HG02763 (cell line): ENCODE results near the gene ZC3H7A.

Experiments used
- ATAC-seq: cut with Tn5 transposase; IDR thresholded peaks from one replicate; pipeline ENCODE4 v1.9.1; 2021; ENCODE audit warnings: mild to moderate bottlenecking, moderate library complexity; ENCODE audit not compliant: unreplicated experiment

ZC3H7A gene

DNA sequence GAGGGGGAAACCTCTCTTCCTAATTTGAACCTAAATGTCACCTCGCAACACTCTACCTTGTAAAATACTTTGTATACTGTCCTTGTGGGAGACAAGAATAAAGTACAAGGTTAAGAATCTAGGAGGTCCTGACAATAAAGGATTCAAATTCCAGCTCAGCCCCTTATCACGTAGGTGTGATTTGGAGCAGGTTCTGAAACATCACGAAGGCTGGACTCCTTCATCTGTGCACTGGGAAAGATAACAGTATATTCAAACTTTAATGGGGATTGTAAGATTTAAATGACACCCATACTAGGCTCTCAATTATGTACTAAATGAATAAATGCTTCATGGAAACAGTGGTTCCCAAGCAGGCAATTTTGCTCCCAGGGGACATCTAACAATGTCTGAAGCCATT is 56.5 kb downstream of the ZC3H7A start:
- no peak for ATAC-seq

DNA sequence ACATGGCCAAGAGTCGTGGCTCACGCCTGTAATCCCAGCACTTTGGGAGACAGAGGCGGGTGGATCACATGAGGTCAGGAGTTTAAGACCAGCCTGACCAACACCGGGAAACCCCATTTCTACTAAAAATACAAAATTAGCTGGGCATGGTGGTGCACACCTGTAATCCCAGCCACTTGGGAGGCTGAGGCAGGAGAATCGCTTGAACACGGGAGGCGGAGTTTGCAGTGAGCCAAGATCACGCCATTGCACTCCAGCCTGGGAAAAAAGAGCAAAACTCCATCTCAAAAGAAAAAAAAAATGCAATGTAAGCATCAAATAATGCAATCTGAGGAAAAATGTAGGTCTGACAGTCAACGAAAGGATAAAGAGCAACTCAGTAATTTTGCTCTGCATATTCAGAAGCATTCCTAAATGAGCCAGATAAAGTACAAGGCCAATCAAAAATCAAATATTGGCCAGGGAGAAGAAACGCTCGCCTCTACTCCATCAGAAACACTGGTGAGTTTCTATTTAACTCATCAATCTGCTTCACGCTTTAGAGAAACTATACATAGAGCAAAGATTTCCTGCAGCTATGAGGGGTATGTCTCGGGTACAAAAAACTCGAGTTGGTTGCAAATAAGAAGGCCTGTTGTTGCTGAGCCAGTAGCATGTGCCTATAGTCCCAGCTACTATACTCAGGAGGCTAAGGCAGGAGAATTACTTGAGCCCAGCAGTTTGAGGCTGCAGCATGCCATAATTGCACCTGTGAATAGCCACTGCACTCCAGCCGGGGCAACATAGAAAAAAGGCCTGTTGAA is 58.1 kb downstream of the ZC3H7A start:
- no peak for ATAC-seq

DNA sequence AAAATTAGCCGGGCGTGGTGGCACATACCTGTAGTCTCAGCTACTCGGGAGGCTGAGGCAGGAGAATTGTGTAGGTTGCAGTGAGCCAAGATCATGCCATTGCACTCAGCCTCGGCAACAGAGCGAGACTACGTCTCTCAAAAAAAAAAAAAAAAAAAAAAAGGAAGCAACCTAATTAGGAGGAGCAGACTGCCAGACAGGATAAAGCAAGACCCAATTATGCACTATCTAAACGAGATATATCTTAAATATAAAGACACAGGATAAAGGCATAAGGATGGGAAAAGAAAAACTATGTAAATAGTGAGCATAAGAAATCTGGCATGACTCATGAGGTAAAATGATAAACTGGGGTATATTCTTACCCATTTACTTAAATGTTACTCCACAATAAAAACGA is 59.3 kb downstream of the ZC3H7A start:
- no peak for ATAC-seq

DNA sequence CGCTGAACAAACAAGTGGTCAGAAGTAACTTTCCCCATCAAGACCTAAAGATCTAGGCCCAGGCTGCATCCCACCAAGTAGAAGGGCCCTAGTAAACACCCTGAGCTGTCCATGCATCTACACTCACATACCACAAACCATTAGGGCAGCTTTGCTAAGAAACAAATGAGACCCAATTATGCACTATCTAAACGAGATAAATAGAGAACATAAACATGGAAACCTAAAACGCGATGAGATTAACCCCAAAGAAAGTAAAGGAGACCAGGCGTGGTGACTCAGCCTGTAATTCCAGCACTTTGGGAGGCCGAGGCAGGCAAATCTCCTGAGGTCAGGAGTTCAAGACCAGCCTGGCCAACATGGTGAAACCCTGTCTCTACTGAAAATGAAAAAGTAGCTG is 60.2 kb downstream of the ZC3H7A start:
- ATAC-seq = no peak

- no peak for ATAC-seq
These were observed 61.3 kb downstream of the ZC3H7A start for GRCh38 chr16:11735787-11736186.

- no peak for ATAC-seq
These were observed 62.4 kb downstream of the ZC3H7A start for GRCh38 chr16:11734653-11735043.

- ATAC-seq = no peak
These were observed 62.9 kb downstream of the ZC3H7A start for GRCh38 chr16:11734025-11734652.

- ATAC-seq = no peak
These were observed 65.8 kb downstream of the ZC3H7A start for GRCh38 chr16:11731222-11731621.

DNA sequence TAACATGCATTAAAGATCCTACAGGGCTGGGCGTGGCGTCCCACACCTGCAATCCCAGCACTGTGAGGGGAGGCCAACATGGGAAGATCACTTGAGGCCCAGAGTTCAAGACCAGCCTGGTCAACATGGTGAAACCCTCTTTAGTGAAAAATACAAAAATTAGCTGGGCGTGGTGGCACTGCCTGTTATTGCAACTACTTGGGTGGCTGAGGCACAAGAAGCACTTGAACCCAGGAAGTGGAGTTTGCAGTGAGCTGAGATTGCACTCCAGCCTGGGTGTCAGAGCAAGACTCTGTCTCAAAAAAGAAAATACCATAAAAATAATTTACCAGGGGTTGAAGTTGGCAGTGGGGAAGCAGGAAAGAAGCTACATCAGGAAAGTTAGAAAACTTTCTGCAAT is 67.3 kb downstream of the ZC3H7A start:
- no peak for ATAC-seq

DNA sequence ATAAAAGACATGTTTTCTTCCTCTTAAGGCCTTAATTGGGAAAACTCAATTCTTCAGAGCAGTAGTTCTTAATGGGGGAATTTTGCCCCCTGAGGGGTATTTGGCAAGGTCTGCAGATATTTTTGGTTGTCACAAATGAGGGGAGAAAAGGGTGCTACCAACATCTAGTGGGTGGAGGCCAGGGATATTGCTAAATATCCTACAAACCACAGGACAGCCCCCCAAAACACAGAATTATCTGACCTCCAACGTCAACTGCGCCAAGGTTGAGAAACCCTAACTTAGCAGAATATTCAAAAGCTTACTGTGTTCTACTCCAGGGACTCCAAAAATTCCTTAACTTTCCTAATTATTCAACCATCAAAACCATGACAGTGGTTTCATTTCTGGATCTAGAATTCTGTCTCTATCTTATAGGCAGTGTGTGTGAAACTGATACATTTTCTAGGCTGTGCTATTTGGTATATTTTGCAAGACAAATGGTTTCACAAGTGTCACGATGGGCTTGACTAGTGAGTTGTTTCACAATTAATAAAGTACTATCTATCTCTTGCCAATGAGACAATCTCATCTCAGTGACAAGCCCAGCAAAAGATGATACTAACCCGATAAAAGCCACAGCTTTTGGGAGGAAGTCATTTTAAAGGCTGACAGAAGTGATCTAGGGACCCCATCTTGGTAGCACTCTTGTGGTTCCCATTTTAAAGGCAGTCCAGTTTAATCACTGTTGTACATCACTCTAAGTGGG is 69.1 kb downstream of the ZC3H7A start:
- no peak for ATAC-seq

GRCh38 chr16:11726008-11726407 is 71.0 kb downstream of the ZC3H7A start:
- no peak for ATAC-seq

- no peak for ATAC-seq
These were observed 71.6 kb downstream of the ZC3H7A start for GRCh38 chr16:11725457-11725856.

DNA sequence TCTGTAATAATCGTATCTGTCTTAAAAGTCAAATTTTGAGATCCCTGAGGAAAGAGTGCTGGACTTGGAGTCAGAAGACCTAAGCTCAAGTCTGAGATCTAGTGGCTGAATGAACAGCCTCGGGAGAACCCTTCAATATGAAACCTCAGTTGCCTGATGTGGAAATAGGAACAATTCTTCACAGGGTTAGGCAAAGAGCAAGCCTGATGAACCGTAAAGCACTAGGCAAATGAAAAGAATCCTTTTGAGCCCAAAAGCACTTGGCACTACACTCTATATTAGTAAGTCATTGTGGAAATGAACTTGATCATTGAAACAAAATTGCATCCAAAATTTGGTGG is 74.6 kb downstream of the ZC3H7A start:
- no peak for ATAC-seq

DNA sequence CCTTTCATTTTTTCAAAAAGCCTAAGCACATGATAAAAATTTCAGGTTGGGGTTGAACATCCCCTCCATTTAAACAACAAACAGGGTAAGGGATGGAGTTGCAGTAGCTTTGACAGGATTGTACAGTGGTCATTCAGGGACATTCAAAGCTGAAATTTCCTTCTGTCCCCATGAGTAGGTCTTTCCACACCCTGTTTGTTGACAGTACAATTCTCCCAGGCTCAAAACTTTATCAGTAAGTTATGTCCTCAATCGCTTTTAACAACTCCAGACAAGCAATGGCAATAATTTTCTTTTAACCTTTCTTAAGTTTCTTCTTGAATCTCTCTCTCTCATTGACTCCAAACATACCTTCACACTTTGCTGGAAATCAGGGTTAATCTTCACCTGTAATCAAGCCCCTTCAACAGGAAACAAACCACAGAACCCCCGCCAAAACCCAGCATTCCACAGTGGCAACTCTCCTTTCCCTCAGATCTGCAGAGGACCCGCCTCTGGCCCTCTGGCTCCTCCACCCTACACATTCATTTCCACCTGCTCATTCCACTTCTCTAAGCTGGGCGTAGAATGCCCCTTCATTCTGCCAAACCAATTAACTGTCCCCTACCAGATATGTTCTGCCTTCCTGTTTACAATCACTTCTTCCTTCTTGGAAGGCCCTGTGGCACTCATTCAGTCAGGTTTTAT is 75.1 kb downstream of the ZC3H7A start:
- no peak for ATAC-seq

GRCh38 chr16:11719762-11720161 is 77.3 kb downstream of the ZC3H7A start:
- no peak for ATAC-seq

GRCh38 chr16:11719171-11719570 is 77.9 kb downstream of the ZC3H7A start:
- ATAC-seq = no peak

DNA sequence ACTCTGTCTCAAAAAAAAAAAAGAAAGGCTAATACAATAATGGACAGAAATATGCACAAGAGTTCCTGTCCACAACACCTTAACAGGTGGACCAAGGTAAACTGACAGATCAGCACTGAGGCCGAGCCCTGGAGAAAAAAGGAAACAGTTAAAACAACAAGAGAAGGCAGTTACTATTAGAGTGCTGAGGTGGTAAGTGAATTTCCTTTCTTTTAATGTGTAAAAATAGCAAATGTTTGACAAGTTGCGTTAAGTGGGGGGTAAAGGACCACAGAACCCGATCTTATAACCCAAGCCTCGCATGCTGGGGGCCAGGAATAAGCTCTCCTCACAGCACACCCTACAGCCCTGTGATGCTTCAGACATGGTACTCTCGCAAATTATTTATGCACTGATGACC is 79.2 kb downstream of the ZC3H7A start:
- ATAC-seq = no peak

GRCh38 chr16:11716336-11716735 is 80.7 kb downstream of the ZC3H7A start:
- ATAC-seq = no peak

DNA sequence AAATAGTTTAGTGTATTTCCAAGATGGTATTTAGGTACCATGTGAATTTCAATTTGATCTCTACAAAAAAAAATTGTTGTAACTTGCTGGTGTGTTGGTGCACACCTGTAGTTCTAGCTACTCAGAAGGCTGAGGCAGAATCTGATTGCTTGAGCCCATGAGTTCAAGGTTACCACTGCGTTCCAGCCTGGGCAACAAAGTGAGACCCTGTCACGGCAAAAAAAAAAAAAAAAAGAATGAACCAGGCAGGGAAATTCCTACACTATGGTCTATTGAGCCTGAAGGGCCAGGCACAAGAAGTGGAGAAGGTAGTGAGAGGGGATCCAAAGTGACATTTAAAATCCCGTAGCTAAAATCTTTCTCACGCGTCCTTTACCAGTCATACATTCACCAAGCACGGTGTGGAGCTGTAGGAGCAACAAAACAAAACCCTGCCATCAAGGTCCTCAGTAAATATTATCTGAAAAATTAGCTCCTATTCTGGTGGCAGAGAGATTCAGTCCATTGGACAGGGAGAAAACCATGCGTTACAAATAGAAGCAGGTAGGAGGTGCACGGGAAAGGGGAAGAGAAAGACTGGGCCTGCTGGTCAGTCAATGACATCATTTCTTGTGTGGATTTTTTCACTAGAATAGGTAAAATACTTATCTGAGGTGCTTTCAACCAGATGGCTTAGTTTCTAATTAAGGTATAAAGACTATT is 81.7 kb downstream of the ZC3H7A start:
- no peak for ATAC-seq

- ATAC-seq = no peak
These were observed 84.9 kb downstream of the ZC3H7A start for GRCh38 chr16:11712122-11712521.

DNA sequence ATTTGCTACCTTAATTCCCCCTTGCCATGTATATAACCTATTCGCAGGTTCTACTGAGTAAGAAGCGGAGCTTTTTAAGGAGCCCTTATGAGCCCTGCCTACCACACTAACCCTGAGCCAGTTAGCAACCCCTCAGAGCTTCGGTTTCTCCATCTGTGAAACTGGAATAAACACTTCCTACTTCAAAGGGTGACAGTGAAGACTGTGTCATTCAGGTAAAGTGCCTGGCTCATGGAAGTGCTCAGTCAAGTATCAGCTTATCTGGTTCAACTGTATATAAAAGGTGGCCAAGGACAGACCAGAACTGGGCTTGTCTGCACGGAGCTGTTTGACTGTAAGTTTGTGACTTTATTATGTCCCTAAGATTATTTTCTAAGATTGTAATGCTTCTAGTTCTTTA is 85.4 kb downstream of the ZC3H7A start:
- no peak for ATAC-seq
